Measurements from ENCODE around the gene CAMKK2. TPM values are rescaled to one million over a fixed set of nuclear protein-coding genes. Genes with fewer than 3 reads are reported as not detected.

CAMKK2 gene
- total and polyA plus RNA-seq, 4 donors: 20.7 to 47.6 (median 31.3) TPM

DNA sequence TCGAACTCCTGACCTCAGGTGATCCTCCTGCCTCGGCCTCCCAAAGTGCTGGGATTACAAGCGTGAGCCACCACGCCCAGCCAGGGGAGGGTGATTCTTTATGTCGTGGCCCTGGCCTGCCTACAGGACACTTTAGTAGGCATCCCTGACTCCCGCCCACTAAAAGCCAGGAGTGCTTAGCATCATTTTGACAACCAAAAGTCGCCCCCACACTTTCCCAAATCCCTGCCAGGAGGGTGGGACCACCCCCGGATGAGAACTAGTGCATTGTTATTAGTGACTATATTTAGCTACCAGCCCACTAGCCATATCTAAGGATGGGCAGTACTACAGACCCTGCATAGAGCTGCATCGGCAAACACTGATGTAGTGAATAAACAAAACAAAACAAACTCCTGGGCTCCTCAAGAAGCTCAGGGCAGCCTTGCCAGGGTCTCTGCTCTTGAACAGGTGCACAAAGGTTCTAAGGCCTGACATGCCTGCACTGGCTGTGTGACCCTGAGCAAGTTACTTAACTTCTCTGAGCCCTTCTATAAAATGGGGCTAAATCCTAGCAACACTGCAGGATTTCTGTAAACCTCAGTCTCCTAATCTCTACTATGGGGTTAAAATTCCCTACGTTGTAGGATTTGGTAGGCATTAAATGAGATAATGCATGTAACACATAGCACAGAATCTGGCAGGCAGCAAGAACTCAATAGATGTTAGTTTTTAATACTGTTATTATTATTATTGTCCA is 2.2 kb downstream of the CAMKK2 start:
- intact Hi-C loops (cut with DNase I): no loop called here
- no peak overlapping the region for H3K4me3 ChIP-seq (ENCODE audit: low read length in 2 of 2)
- no peaks in the 10 kb centered on the region for H3K27me3 ChIP-seq (ENCODE audit: control insufficient read depth in 1 of 2, insufficient read depth in 2 of 2, low read length in 1 of 2)
- ATAC-seq (ENCODE audit: low FRiP score): no peak
- no peaks in the 10 kb centered on the region for H3K36me3 ChIP-seq (ENCODE audit: control insufficient read depth in 1 of 2, insufficient read depth in 2 of 2, low read length in 1 of 2)
- no peaks in the 10 kb centered on the region for H3K9me3 ChIP-seq (ENCODE audit: control insufficient read depth, low read length)
- H3K27ac ChIP-seq (ENCODE audit: low read depth in 1 of 2, low read length in 2 of 2): no peak overlapping the region
- H3K4me1 ChIP-seq (ENCODE audit: control insufficient read depth in 1 of 2, insufficient read depth in 2 of 2, low read length in 2 of 2): no peaks in the 10 kb centered on the region
- WGBS, 2 donors: 73 to 75% methylated on average over 9 to 10 of the region's 10 CpGs
- DNase-seq: no peak

DNA sequence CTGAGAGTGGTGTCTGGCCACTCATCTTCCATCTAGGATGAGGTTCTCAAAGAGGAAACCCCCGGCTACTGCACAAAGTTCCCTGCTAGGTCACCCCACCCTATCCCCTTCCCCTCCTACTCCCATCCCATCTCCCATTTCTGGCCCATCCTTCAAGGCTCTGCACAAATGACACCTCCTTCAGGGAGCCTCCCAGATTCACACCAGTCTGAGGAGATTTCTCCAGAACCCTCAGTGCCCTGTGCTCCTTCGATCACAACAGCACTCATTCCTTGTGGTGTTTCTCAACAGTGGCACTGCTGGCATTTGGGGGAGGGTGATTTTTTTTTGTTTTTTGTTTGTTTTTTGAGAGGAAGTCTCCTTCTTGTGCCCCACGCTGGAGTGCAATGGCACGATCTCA is 2.9 kb downstream of the CAMKK2 start:
- no peak for ATAC-seq (ENCODE audit: low FRiP score)
- no peaks in the 10 kb centered on the region for H3K4me1 ChIP-seq (ENCODE audit: control insufficient read depth in 1 of 2, insufficient read depth in 2 of 2, low read length in 2 of 2)
- H3K9me3 ChIP-seq (ENCODE audit: control insufficient read depth, low read length): no peaks in the 10 kb centered on the region
- WGBS, 2 donors: 91 to 92% methylated on average over 4 of the region's 4 CpGs
- intact Hi-C loops (cut with DNase I): no loop called here
- no peaks in the 10 kb centered on the region for H3K36me3 ChIP-seq (ENCODE audit: control insufficient read depth in 1 of 2, insufficient read depth in 2 of 2, low read length in 1 of 2)
- no peak overlapping the region for H3K4me3 ChIP-seq (ENCODE audit: low read length in 2 of 2)
- H3K27ac ChIP-seq (ENCODE audit: low read depth in 1 of 2, low read length in 2 of 2): no peak overlapping the region
- no peak for DNase-seq
- H3K27me3 ChIP-seq (ENCODE audit: control insufficient read depth in 1 of 2, insufficient read depth in 2 of 2, low read length in 1 of 2): no peaks in the 10 kb centered on the region

GRCh38 chr12:121290410-121290809 is 6.1 kb downstream of the CAMKK2 start:
- Histone ChIP-seq H3K4me1 (ENCODE audit: control insufficient read depth in 1 of 2, insufficient read depth in 2 of 2, low read length in 2 of 2) (no peaks in the 10 kb centered on the region), H3K27me3 (ENCODE audit: control insufficient read depth in 1 of 2, insufficient read depth in 2 of 2, low read length in 1 of 2) (no peaks in the 10 kb centered on the region), H3K36me3 (ENCODE audit: control insufficient read depth in 1 of 2, insufficient read depth in 2 of 2, low read length in 1 of 2) (no peaks in the 10 kb centered on the region), H3K9me3 (ENCODE audit: control insufficient read depth, low read length) (no peaks in the 10 kb centered on the region), H3K27ac (ENCODE audit: low read depth in 1 of 2, low read length in 2 of 2) (no peak overlapping the region), H3K4me3 (ENCODE audit: low read length in 2 of 2) (no peak overlapping the region)
- intact Hi-C loops (cut with DNase I): no loop called here
- ATAC-seq (ENCODE audit: low FRiP score) (no peak), DNase-seq (no peak)
- WGBS, 2 donors: 97% methylated on average over 5 of the region's 5 CpGs

DNA sequence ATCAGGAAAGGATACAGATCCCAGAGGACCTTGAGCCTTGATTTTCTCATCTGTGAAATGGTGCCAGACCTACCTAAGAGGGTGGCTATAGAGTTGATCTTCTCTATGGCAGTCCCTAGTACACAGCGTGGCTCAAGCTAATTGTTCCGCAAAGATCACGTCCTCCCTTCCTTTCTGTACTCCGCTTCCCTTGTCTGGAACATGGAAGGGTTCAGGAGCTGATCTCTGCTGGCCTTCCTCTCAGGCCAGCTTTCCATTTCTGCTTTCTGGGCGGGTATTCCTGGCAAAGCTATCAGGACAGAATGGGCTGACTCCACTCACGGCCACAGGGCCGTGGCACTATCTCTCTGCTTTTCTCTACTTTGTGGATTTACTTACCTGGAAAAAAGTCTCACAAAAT is 6.5 kb downstream of the CAMKK2 start:
- no peaks in the 10 kb centered on the region for H3K9me3 ChIP-seq (ENCODE audit: control insufficient read depth, low read length)
- no peaks in the 10 kb centered on the region for H3K36me3 ChIP-seq (ENCODE audit: control insufficient read depth in 1 of 2, insufficient read depth in 2 of 2, low read length in 1 of 2)
- ATAC-seq (ENCODE audit: low FRiP score): no peak
- H3K27ac ChIP-seq (ENCODE audit: low read depth in 1 of 2, low read length in 2 of 2): no peak overlapping the region
- intact Hi-C loops (cut with DNase I): no loop called here
- no peak for DNase-seq
- no peaks in the 10 kb centered on the region for H3K4me1 ChIP-seq (ENCODE audit: control insufficient read depth in 1 of 2, insufficient read depth in 2 of 2, low read length in 2 of 2)
- 89% methylated on average over 7 of the region's 7 CpGs for WGBS, 2 donors
- H3K4me3 ChIP-seq (ENCODE audit: low read length in 2 of 2): no peak overlapping the region
- no peaks in the 10 kb centered on the region for H3K27me3 ChIP-seq (ENCODE audit: control insufficient read depth in 1 of 2, insufficient read depth in 2 of 2, low read length in 1 of 2)

GRCh38 chr12:121288986-121289385 is 7.5 kb downstream of the CAMKK2 start:
- H3K36me3 ChIP-seq (ENCODE audit: control insufficient read depth in 1 of 2, insufficient read depth in 2 of 2, low read length in 1 of 2): no peaks in the 10 kb centered on the region
- no peak overlapping the region for H3K27ac ChIP-seq (ENCODE audit: low read depth in 1 of 2, low read length in 2 of 2)
- ATAC-seq (ENCODE audit: low FRiP score): peak; percentile 61
- 2 to 4% methylated on average over 9 of the region's 9 CpGs for WGBS, 2 donors
- no peak overlapping the region for H3K4me3 ChIP-seq (ENCODE audit: low read length in 2 of 2)
- DNase-seq: peak in 1 of 2 donors; percentile 64
- no peaks in the 10 kb centered on the region for H3K4me1 ChIP-seq (ENCODE audit: control insufficient read depth in 1 of 2, insufficient read depth in 2 of 2, low read length in 2 of 2)
- intact Hi-C loops (cut with DNase I): no loop called here
- H3K9me3 ChIP-seq (ENCODE audit: control insufficient read depth, low read length): no peaks in the 10 kb centered on the region
- H3K27me3 ChIP-seq (ENCODE audit: control insufficient read depth in 1 of 2, insufficient read depth in 2 of 2, low read length in 1 of 2): no peaks in the 10 kb centered on the region

DNA sequence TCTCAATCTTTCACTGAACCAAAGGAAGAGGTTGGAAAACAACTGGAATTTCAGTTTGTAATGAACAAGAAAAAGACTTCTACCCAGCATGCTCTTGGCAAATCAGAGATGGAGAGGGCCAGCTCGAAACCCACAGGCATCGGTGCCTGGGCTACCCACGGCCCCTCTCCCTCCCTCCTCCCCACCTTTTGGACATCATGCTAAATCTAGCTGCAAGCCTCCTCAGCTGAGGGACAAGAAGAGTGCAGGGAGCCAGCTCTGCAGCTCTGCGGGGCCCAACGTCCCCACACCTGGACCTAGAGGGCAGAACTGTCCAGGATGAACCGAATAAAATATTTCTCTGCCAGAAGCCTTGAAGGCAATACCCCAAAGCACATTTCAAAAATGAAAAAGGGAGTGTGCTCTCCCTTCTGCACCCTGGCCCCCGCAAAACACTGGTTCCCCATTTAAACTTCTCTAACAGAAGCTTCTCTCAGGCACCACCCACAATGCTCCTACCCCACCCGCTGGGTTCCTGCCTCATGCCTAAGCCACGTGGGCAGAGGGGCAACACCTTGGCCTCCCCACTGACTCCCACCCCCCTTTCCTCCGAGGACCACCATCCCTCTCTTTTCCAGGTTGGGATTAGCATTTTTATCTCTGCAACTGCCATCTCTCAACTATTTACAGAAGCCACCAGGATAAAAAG is 8.2 kb downstream of the CAMKK2 start:
- no peak for ATAC-seq (ENCODE audit: low FRiP score)
- Histone ChIP-seq H3K27ac (ENCODE audit: low read depth in 1 of 2, low read length in 2 of 2) (no peak overlapping the region), H3K9me3 (ENCODE audit: control insufficient read depth, low read length) (no peaks in the 10 kb centered on the region), H3K36me3 (ENCODE audit: control insufficient read depth in 1 of 2, insufficient read depth in 2 of 2, low read length in 1 of 2) (no peaks in the 10 kb centered on the region), H3K4me1 (ENCODE audit: control insufficient read depth in 1 of 2, insufficient read depth in 2 of 2, low read length in 2 of 2) (no peaks in the 10 kb centered on the region), H3K4me3 (ENCODE audit: low read length in 2 of 2) (no peak overlapping the region), H3K27me3 (ENCODE audit: control insufficient read depth in 1 of 2, insufficient read depth in 2 of 2, low read length in 1 of 2) (no peaks in the 10 kb centered on the region)
- DNase-seq: no peak
- intact Hi-C loops (cut with DNase I): no loop called here
- 34 to 36% methylated on average over 10 of the region's 10 CpGs for WGBS, 2 donors

GRCh38 chr12:121287267-121287954 is 9.1 kb downstream of the CAMKK2 start:
- Histone ChIP-seq H3K9me3 (ENCODE audit: control insufficient read depth, low read length) (no peaks in the 10 kb centered on the region), H3K4me3 (ENCODE audit: low read length in 2 of 2) (no peak overlapping the region), H3K27me3 (ENCODE audit: control insufficient read depth in 1 of 2, insufficient read depth in 2 of 2, low read length in 1 of 2) (no peaks in the 10 kb centered on the region), H3K4me1 (ENCODE audit: control insufficient read depth in 1 of 2, insufficient read depth in 2 of 2, low read length in 2 of 2) (no peaks in the 10 kb centered on the region), H3K36me3 (ENCODE audit: control insufficient read depth in 1 of 2, insufficient read depth in 2 of 2, low read length in 1 of 2) (no peaks in the 10 kb centered on the region), H3K27ac (ENCODE audit: low read depth in 1 of 2, low read length in 2 of 2) (no peak overlapping the region)
- ATAC-seq (ENCODE audit: low FRiP score): no peak
- intact Hi-C loops (cut with DNase I): no loop called here
- no peak for DNase-seq
- WGBS, 2 donors: 87 to 88% methylated on average over 10 of the region's 10 CpGs

DNA sequence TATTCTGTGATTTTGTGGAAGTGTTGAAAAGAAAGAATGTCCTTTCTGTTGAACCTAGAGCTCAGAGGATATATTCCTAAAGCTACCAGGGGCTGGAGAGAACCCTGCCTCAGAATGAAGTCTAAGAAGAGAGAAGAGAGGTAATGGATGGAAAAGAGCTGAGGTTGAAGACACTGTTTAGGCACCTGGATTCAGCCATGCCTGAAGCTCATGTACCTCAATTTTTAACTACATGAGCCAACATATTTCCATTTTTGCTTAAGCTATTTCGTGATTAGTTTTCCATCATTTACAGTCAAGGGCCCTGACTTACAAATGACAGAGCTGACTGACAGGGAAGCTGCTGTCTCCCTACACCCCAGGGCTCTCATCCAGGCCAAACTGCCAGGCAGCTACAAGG is 10.7 kb downstream of the CAMKK2 start:
- WGBS, 2 donors: 97 to 100% methylated on average over 1 of the region's 1 CpG
- Histone ChIP-seq H3K27ac (ENCODE audit: low read depth in 1 of 2, low read length in 2 of 2) (no peak overlapping the region), H3K4me1 (ENCODE audit: control insufficient read depth in 1 of 2, insufficient read depth in 2 of 2, low read length in 2 of 2) (no peaks in the 10 kb centered on the region)

More for the DNA sequence above, 10.7 kb downstream of the CAMKK2 start:
- H3K4me3 ChIP-seq (ENCODE audit: low read length in 2 of 2): no peak overlapping the region
- intact Hi-C loops (cut with DNase I): no loop called here
- H3K36me3 ChIP-seq (ENCODE audit: control insufficient read depth in 1 of 2, insufficient read depth in 2 of 2, low read length in 1 of 2): no peaks in the 10 kb centered on the region
- DNase-seq (no peak), ATAC-seq (ENCODE audit: low FRiP score) (no peak)
- H3K9me3 ChIP-seq (ENCODE audit: control insufficient read depth, low read length): no peaks in the 10 kb centered on the region
- no peaks in the 10 kb centered on the region for H3K27me3 ChIP-seq (ENCODE audit: control insufficient read depth in 1 of 2, insufficient read depth in 2 of 2, low read length in 1 of 2)
